GM18519 (cell line): Measurements from ENCODE around the gene ADGRL3.
"Not testable (repeated sequence)": the region's sequence is repeated elsewhere in the genome, so short reads cannot be mapped to it uniquely, and the experiment has no call there.

Experiments
- ATAC-seq: cut with Tn5 transposase; IDR thresholded peaks from one replicate; pipeline ENCODE4 v1.9.1; 2021; ENCODE audit warnings: mild to moderate bottlenecking, moderate library complexity; ENCODE audit not compliant: unreplicated experiment, low FRiP score

The ADGRL3 gene

DNA sequence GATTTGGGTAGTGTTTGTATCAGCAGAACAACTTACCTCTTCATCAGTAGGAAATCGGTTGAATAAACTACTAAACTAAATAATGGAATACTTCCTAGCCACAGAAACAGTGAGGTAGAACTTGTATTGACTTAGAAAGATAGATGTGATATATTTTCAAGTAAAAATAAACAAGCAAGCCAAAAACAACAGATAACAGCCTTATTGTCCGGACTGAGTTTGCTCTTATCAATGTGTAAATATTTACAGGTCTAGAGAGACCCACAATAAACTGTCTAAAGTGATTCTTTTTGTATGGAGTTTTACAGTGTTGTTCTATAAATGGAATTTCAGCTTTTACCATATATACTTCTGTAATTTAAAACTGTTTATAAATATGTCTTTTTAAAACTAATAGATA is 721.8 kb downstream of the ADGRL3 start:
- ATAC-seq: no peak

DNA sequence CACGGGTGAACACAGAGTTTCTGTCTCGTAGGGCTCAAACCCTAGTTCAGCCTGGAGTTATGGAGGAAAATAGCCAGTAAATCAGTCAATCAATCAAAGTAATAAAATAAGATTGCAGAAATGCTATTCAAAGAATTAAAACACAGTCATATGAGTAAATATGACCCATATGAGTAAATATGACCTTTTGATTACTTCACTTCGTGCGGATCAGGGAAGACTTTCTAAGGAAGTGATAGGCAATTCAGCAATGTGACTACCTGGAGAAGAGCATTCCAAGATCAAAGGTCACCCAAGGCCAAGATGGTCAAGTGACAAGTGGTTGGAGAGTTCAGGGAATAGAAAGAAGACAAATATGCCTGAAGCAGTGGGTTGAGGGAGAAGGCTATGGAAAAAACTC is 722.6 kb downstream of the ADGRL3 start:
- ATAC-seq: no peak

DNA sequence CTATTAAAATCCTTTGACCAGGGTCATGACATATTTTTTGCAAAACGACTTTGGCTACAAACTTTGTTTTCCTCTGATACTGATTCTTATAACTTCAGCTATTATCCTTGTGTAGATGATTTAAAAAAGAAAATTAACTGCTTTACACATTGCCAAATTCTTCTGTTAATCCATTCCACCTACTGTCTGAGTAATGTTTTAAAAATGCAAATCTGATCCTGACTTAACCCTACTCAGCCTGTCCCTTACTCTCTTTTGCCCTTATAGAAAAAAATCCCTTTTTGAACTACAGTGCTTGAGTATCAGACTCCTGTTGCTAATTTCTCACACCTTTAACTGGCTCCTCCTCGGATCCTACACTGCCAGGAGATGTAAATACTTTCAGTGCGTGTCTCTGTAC is 723.1 kb downstream of the ADGRL3 start:
- ATAC-seq: no peak

GRCh38 chr4:61924131-61924530 is 724.0 kb downstream of the ADGRL3 start:
- no peak for ATAC-seq

- no peak for ATAC-seq
Measured at GRCh38 chr4:61933527-61933926, 733.4 kb downstream of the ADGRL3 start.

GRCh38 chr4:61934198-61934597 is 734.1 kb downstream of the ADGRL3 start:
- no peak for ATAC-seq

- ATAC-seq: no peak
Measured at GRCh38 chr4:61938250-61938846, 738.2 kb downstream of the ADGRL3 start.

GRCh38 chr4:61950625-61951024 is 750.5 kb downstream of the ADGRL3 start:
- ATAC-seq: no peak

- no peak for ATAC-seq
Measured at GRCh38 chr4:61953386-61953785, 753.3 kb downstream of the ADGRL3 start.

DNA sequence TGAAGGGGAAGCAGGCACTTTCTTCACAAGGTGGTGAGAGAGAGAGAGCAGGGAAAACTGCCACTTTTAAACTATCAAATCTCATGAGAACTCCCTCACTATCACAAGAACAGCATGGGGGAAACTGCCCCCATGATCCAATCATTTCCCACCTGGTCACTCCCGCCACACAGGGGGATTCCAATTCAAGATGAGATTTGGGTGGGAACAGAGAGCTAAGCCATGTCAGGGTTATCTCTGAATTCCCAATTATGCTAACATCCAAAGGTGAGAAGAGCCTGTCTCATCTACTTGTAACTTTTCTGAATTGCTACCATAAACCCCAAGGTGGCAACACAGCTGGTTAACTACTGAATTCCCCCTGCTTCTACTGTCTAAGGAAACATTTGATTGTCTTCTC is 758.5 kb downstream of the ADGRL3 start:
- ATAC-seq: no peak

- ATAC-seq: no peak
Measured at GRCh38 chr4:61959087-61959486, 759.0 kb downstream of the ADGRL3 start.

- no peak for ATAC-seq
Measured at GRCh38 chr4:61984260-61984909, 784.3 kb downstream of the ADGRL3 start.

DNA sequence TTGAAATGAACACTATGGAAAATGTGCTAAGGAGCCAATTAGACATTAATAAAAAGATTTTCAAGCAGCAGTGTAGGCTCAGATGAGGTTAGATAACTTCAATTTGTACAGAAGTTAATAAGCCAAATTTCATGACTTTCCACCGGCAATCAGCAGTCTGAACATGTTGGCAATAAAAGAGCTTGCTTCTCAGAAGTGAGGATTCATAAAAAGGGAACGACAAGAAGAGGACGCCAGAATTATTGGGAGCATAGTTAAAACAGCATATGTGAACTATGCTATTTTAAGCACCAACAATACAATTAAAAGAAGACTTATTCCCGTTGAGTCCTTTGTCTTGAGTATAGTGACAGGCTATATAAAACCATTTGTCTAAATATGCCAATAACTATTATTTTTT is 785.3 kb downstream of the ADGRL3 start:
- ATAC-seq: no peak

GRCh38 chr4:61986929-61987328 is 786.8 kb downstream of the ADGRL3 start:
- not testable (repeated sequence) for ATAC-seq

- no peak for ATAC-seq
Measured at GRCh38 chr4:61992351-61992750, 792.2 kb downstream of the ADGRL3 start.

DNA sequence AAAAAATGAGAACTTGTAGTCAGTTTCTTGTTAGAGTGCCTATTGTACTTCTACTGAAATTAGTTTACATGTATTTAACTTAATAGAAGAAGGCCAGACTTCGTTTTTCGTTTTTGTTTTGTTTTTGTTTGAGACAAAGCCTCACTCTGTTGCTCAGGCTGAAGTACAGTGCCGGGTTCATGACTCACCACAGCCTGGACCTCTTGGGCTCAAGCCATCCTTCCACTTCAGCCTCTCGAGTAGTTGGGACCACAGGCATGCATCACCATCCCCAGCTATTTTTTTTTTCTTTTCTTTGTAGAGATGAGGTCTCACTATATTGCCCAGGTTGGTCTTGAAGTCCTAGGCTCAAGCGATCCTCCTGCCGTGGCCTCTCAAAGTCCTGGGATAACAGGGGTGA is 793.9 kb downstream of the ADGRL3 start:
- ATAC-seq: no peak

GRCh38 chr4:61995717-61996340 is 795.7 kb downstream of the ADGRL3 start:
- no peak for ATAC-seq

DNA sequence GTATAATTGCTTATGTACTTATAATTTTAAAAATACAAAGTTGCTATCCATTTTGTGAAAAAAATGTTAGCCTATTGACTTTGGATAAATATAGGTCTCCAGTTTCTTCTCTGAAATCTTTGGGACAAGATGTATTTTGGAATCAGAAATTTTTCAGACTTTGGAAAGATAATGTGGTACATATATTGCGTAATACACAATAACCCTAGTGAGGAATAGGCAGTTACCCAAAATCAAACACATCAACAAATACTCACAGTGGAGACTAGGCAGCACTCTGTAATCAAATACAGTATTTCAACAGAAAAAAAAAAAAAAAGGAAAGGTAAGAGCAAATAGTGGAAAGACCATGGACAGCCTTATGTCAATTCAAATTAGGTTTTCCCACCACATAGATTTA is 796.8 kb downstream of the ADGRL3 start:
- no peak for ATAC-seq

DNA sequence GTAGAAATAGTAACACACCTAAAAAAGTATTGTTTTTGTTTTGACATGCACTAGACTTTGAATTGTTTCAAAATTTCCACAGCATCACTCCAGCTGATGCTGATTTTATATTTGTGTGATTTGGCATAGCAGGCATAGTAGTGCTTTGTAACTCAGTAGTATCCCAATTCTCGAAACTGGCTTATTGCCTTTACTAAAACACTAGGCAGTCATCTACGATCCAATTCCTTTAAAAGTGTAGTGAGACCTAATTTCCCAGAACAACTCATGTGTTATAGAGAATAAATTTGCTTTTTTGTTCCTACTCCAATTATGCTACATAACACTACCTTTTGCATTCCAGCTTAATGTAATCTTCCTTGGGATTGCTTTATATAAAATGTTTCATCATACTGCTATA is 797.7 kb downstream of the ADGRL3 start:
- no peak for ATAC-seq

DNA sequence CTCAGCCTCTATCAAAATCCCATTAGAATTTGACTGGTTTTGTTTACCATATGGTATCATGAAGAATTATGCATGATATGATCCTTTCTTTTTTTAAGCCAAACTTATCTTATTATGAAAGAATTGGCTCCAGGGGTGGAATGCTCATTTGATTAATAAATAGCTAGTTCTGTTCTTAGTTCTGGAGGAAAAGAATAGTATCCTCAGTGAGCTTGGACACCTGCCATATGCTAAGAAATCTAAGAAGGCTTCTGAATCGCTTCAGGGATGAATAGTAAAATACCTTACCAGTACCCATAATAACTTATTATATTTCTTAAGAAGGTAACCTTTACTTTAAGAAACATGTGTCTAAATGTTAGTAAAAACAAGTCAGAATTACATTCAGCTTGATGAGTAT is 803.6 kb downstream of the ADGRL3 start:
- no peak for ATAC-seq

DNA sequence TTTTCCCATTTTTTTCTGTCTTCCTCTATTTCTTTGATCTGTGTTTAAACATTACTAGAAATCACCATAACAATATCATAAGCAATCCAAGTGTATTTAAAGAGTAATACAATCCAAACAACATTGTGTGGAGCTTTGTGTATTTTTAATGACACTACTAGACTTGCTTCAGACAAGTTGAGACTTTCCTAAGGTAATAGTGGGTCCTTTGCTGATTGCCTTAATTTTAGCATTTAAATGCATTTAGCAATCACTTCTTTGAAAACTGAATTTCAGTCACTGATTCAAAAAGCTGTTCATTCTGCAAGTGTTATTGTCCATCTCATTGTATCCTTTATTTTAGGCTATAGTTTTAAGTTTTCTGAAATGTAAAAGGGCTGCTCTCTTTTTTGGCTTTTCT is 804.8 kb downstream of the ADGRL3 start:
- ATAC-seq: no peak

DNA sequence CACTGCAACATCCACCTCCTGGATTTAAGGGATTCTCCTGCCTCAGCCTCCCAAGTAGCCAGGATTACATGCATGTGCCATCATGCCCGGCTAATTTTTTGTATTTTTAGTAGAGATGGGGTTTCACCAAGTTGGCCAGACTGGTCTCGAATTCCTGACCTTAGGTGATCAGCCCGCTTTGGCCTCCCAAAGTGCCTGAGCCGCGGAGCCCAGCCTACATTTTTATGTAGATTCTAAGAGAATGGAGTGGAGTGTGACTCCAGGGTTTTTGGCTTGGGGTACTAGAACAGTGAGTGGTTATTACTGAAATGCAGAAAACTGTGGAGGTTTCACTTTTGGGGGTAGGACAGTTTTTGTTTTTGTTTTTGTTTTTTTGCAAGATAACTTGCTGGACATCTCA is 806.0 kb downstream of the ADGRL3 start:
- ATAC-seq: no peak
